GM19467 (cell line): Measurements from ENCODE around the gene SOX8.

Source experiments
- ATAC-seq: cut with Tn5 transposase; IDR thresholded peaks from one replicate; pipeline ENCODE4 v1.9.1; 2021; ENCODE audit warnings: mild to moderate bottlenecking, moderate library complexity; ENCODE audit not compliant: unreplicated experiment

The SOX8 gene

GRCh38 chr16:1003391-1004347, 22.1 kb downstream of the SOX8 start:
- no peak for ATAC-seq

GRCh38 chr16:1005286-1005685, 23.7 kb downstream of the SOX8 start:
- no peak for ATAC-seq

GRCh38 chr16:1006781-1007180, 25.2 kb downstream of the SOX8 start:
- no peak for ATAC-seq

GRCh38 chr16:1007284-1007850, 25.8 kb downstream of the SOX8 start:
- ATAC-seq: no peak

GRCh38 chr16:1008085-1008484, 26.5 kb downstream of the SOX8 start:
- no peak for ATAC-seq

GRCh38 chr16:1009358-1010150, 28.0 kb downstream of the SOX8 start:
- no peak for ATAC-seq

GRCh38 chr16:1010251-1010650, 28.7 kb downstream of the SOX8 start:
- ATAC-seq: no peak

- ATAC-seq: no peak
These were observed 29.2 kb downstream of the SOX8 start for GRCh38 chr16:1010815-1011214.

- no peak for ATAC-seq
These were observed 29.9 kb downstream of the SOX8 start for GRCh38 chr16:1011316-1012082.

GRCh38 chr16:1012135-1012534, 30.6 kb downstream of the SOX8 start:
- no peak for ATAC-seq

GRCh38 chr16:1012722-1013592, 31.4 kb downstream of the SOX8 start:
- ATAC-seq: no peak

GRCh38 chr16:1013593-1013900, 32.0 kb downstream of the SOX8 start:
- ATAC-seq: no peak

GRCh38 chr16:1014221-1014620, 32.7 kb downstream of the SOX8 start:
- ATAC-seq: no peak

- ATAC-seq: no peak
These were observed 33.4 kb downstream of the SOX8 start for GRCh38 chr16:1014771-1015495.

GRCh38 chr16:1018447-1019198, 37.1 kb downstream of the SOX8 start:
- no peak for ATAC-seq

GRCh38 chr16:1019231-1020090, 37.9 kb downstream of the SOX8 start:
- ATAC-seq: no peak

GRCh38 chr16:1020091-1020399, 38.5 kb downstream of the SOX8 start:
- no peak for ATAC-seq

GRCh38 chr16:1020591-1020990, 39.0 kb downstream of the SOX8 start:
- no peak for ATAC-seq
